ENCODE data around the gene TULP3.

Gene TULP3

DNA sequence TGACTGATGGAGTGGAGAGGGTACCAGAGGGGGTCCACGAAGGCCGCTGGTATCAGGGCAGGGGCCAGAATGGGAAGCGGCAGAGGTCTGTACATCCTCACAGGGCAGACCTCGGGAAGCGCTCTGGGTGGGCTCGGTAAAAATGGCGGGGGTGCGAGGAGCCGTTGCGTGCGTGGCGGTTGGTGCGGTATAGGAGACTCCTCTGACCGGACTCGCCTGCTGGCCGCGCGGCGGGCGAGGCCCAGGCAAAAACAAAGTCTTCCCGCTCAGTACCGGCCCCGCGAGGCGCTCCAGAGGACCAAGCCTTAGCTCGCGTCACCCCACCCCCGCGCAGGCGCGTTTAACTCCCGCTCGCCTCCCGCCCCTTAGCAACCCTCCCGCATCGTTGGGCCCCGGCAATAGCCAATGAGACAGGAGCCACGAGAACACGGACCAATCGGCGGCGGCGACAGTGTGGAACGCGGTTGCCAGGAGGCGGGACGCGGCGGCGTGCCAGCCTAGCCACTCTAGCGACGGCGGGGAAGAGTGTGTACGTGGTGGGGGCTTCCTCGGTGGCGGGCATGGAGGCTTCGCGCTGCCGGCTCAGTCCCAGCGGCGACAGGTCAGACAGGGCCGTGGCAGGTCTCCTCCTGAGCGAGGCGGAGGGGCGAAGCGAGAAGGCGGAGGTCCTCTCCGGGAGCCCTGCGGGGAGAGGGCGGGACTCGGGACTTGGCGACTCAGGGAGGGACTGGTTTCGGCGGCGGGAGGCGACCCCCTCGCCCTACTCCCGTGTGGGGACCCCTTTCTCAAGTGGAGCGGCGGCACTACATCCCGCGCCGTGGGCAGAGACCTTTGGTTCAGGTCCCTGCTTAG is at the start of gene TULP3:
Gene TULP3 (plus strand): TSS at position 504 of the 852 bp plus-strand sequence. CDS start 57 bp downstream, at position 561.
- peak; percentile 98 for DNase-seq (ENCODE audit: low read depth)
- peak within 1 kb of the TSS; percentile 96 for H3K4me3 ChIP-seq (ENCODE audit: low read depth, low read length)
- peak; percentile 22 for TF ChIP-seq CTCF (conservative IDR thresholded peaks at IDR 0.05; ENCODE audit: low read depth, low read length)

DNA sequence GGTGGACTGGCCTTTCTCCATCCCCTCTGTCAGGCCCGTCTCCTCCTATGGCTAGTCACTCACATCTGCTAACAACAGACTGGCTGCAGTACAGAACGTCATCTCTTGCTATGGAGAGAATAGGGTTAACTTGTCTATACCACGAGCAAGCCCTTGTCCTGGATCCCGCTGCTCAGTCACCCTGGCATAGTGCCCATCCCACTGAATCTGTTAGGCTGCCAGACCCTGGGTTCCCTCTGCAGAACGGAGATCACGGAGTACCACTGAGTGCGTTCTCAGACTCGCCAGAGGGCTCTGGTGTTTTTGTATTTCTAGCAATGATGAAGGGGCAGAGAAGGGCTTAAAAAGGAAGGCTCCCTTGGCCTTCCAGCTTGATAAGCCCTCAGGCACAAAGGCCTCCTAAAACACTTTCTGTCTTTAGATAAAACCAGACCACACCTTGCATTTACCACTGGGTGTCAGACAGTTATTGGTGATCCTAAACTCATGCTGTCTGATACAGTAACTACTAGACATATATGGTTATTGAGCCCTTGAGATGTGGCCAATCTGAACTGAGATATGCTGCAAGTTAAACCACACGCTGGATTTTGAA is 49.5 kb upstream of the TULP3 start:
- no peak for TF ChIP-seq CTCF (conservative IDR thresholded peaks at IDR 0.05; ENCODE audit: low read depth, low read length)
- no peak for DNase-seq (ENCODE audit: low read depth)
- no peak overlapping the region for H3K4me3 ChIP-seq (ENCODE audit: low read depth, low read length)

GRCh38 chr12:2842948-2843347 is 47.7 kb upstream of the TULP3 start:
- no peak for TF ChIP-seq CTCF (conservative IDR thresholded peaks at IDR 0.05; ENCODE audit: low read depth, low read length)
- no peak for DNase-seq (ENCODE audit: low read depth)
- H3K4me3 ChIP-seq (ENCODE audit: low read depth, low read length), result no peak overlapping the region

GRCh38 chr12:2844786-2845185 is 45.9 kb upstream of the TULP3 start:
- no peak for DNase-seq (ENCODE audit: low read depth)
- TF ChIP-seq CTCF (conservative IDR thresholded peaks at IDR 0.05; ENCODE audit: low read depth, low read length), result no peak
- H3K4me3 ChIP-seq (ENCODE audit: low read depth, low read length), result no peak overlapping the region

DNA sequence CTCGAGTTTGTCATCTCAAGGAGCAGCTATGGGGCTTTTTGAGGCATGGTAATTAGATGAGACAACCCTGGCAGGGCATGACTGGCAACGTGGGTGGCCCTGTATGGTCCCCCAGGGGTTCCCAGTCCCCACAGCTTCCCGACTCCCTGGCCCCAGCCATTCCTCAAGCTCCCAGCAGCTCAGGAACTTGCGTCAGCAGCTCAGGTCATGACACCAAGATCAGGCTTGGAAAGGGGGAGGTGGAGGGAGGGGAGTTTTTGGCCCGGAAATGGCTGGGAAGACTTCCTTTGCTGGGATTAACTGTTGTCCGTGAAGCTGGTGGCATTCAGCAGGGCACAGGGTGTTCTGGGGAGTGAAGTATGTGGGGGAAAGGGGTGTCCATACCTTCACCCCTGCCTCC is 45.4 kb upstream of the TULP3 start:
- peak; percentile 85 for DNase-seq (ENCODE audit: low read depth)
- no peak overlapping the region for H3K4me3 ChIP-seq (ENCODE audit: low read depth, low read length)
- TF ChIP-seq CTCF (conservative IDR thresholded peaks at IDR 0.05; ENCODE audit: low read depth, low read length), result no peak

DNA sequence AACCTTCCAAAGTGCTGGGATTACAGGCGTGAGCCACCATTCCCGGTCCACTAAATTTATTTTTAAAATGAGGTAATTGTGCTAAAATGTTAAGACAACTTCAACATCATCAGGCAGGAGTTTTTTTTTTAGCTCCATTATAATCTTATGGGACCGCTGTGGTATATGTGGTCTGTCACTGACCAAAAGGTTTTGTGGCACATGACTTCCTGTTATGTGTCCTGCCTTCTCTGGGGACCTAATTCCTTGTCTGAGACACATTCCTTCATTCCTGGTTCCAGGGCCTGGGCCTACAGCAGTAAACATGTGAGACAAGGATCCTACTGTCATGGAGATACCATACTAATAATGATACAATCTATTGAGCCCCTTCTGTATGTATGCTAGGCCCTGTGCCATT is 38.8 kb upstream of the TULP3 start:
- no peak for TF ChIP-seq CTCF (conservative IDR thresholded peaks at IDR 0.05; ENCODE audit: low read depth, low read length)
- DNase-seq (ENCODE audit: low read depth), result no peak

More for the DNA sequence above, 38.8 kb upstream of the TULP3 start:
- no peak overlapping the region for H3K4me3 ChIP-seq (ENCODE audit: low read depth, low read length)
